SJSA1 (cell line): Measurements from ENCODE around the gene RALY. TPM values are rescaled to one million over a fixed set of nuclear protein-coding genes. Genes with fewer than 3 reads are reported as not detected.

Experiments
- DNase-seq, 2 experiments: peaks; one replicate each; pipeline ENCODE4 v3.0.0-alpha.2; 2015 to 2020; ENCODE audit warnings: low spot score in 2 of 2, low read depth in 1 of 2
- H3K27ac ChIP-seq: fragments of 250-450 bp; sonication (Bioruptor Pico); 2 replicates; pipeline ENCODE4 v1.5.1; 2020; ENCODE audit warnings: mild to moderate bottlenecking, moderate library complexity
- H3K27me3 ChIP-seq: fragments of 250-450 bp; sonication (Bioruptor Pico); replicated peaks from 2 replicates; pipeline ENCODE4 v1.5.1; 2020; ENCODE audit warnings: mild to moderate bottlenecking, moderate library complexity
- H3K36me3 ChIP-seq: fragments of 250-450 bp; sonication (Bioruptor Pico); 2 replicates; pipeline ENCODE4 v1.5.1; 2020; ENCODE audit warnings: mild to moderate bottlenecking
- H3K4me1 ChIP-seq: fragments of 250-450 bp; sonication (Bioruptor Pico); replicated peaks from 2 replicates; pipeline ENCODE4 v1.6.1; 2021; ENCODE audit warnings: mild to moderate bottlenecking
- H3K4me3 ChIP-seq: fragments of 250-450 bp; sonication (Bioruptor Pico); 2 replicates; pipeline ENCODE4 v1.5.1; 2020; ENCODE audit warnings: mild to moderate bottlenecking
- H3K9me3 ChIP-seq: fragments of 250-450 bp; sonication (Bioruptor Pico); replicated peaks from 2 replicates; pipeline ENCODE4 v1.5.1; 2020; ENCODE audit warnings: mild to moderate bottlenecking
- total RNA-seq: library from RNA; depleted of rRNA; stranded (reverse); fragments of >200 nt; shearing (Covaris generic); gene quantifications from 2 replicates; pipeline ENCODE4 v1.2.3, GENCODE V29; 2014

The RALY gene
- total RNA-seq, 1 experiment from 2014 or later, result 160 TPM

- H3K4me3 ChIP-seq, result no peak overlapping the region
- H3K4me1 ChIP-seq, result no peaks in the 10 kb centered on the region
- H3K9me3 ChIP-seq, result no peaks in the 10 kb centered on the region
- no peaks in the 10 kb centered on the region; the same call in 1 of the 2 replicates for H3K36me3 ChIP-seq
- no peak overlapping the region for H3K27ac ChIP-seq
- H3K27me3 ChIP-seq, result no peaks in the 10 kb centered on the region
- DNase-seq, result no peak
These were observed 61.6 kb downstream of the RALY start for GRCh38 chr20:34055290-34055689.

GRCh38 chr20:34058831-34059230 lies 65.1 kb downstream of the RALY start:
- H3K36me3 ChIP-seq, result peaks cover 16% of the 10 kb centered on the region
- no peak for DNase-seq
- no peak overlapping the region for H3K27ac ChIP-seq
- no peaks in the 10 kb centered on the region for H3K27me3 ChIP-seq
- no peaks in the 10 kb centered on the region for H3K9me3 ChIP-seq
- H3K4me1 ChIP-seq, result no peaks in the 10 kb centered on the region
- H3K4me3 ChIP-seq, result no peak overlapping the region

DNA sequence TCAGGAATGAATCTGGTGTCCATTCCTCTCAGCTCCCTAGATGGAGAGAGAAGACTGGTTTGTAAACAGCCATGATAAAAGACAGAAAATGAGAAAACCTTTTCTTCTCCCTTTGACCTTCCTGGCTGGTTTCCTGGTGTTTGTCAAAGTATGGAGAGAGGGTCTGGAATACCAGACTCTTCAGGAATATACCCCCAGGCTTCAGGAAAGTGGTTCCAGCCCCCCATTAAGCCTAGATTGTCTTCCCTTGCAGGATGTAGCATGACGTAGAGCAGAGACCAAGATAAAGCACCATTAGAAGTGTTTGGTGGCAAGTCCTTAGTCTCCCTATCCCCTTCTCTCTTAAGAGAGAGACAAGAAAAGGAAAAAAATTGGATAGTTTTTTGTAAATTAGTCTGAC lies 67.3 kb downstream of the RALY start:
- Histone ChIP-seq H3K4me3 (no peak overlapping the region), H3K9me3 (no peaks in the 10 kb centered on the region), H3K27me3 (no peaks in the 10 kb centered on the region), H3K27ac (no peak overlapping the region), H3K4me1 (no peaks in the 10 kb centered on the region), H3K36me3 (peaks cover 32% of the 10 kb centered on the region)
- DNase-seq, result no peak

DNA sequence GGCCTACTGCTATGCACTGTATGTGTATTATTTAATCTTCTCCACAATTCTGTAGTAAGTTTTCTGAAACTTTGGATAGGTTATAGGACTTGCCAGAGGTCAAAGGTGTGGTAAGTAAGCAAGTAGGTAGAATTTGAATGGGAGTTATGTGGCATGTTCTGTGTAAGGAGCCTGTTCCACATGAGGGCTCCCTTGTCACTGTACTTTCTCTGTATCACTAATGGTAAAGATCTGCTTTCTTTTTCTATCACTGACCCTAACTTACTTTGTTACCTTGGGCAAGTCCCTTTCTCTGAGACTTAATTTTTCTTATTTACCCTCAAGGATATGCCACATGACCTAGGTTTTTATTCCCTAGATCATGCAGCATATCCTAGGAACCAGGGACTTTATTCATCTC lies 68.0 kb downstream of the RALY start:
- DNase-seq, result no peak
- Histone ChIP-seq H3K4me3 (no peak overlapping the region), H3K4me1 (no peaks in the 10 kb centered on the region), H3K27ac (no peak overlapping the region), H3K27me3 (no peaks in the 10 kb centered on the region), H3K9me3 (no peaks in the 10 kb centered on the region), H3K36me3 (peaks cover 32% of the 10 kb centered on the region)

DNA sequence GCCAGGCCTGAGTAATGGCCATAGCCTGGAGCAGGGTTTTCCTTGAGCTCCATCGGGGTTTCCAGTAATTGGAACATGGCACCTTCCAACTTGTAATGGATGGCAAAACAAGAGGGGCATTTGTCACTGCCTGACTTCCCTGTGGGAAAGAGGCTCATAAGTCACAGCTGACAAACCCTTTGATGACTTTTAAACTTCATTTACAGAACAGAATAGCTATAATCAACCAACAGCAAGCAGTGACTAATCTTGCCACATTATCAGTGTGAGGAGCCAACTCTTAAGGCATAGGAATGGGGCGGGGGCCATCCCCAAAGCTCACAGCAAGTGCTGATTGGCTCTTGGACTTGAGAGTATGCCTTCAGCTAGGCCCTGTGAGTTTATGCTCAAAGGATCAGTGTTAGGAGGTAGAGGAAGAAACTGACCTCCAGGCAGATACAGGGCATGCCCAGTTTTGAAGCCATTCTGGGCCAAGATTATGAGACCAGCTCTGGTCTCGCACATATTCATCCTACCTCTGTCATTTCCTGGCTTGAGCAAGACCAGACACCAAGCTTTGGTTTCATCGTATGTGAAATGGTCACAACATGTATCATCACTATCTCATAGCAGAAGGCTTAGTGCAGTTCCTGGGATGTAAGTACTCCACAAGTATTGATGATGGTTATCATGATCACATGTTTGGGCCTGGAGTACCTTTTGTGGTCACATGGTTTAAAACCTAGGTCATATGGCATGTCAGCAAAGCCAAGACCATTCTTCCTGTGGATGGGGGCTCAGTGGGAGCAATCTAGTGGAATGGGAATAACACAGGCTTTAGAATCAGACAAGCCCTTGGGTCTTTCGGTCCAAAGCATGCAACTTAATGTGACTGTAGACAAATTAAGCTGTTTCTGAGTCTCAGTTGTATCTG lies 69.1 kb downstream of the RALY start:
- H3K4me1 ChIP-seq, result no peaks in the 10 kb centered on the region
- no peak overlapping the region for H3K27ac ChIP-seq
- DNase-seq, result no peak

GRCh38 chr20:34064286-34064685 lies 70.6 kb downstream of the RALY start:
- H3K4me1 ChIP-seq, result no peaks in the 10 kb centered on the region
- H3K36me3 ChIP-seq, result peaks cover 32% of the 10 kb centered on the region
- no peaks in the 10 kb centered on the region for H3K27me3 ChIP-seq
- no peak overlapping the region for H3K4me3 ChIP-seq
- H3K9me3 ChIP-seq, result no peaks in the 10 kb centered on the region
- no peak for DNase-seq
- no peak overlapping the region for H3K27ac ChIP-seq

More for the DNA sequence above, 69.1 kb downstream of the RALY start:
- peaks cover 32% of the 10 kb centered on the region for H3K36me3 ChIP-seq
- H3K9me3 ChIP-seq, result no peaks in the 10 kb centered on the region
- H3K4me3 ChIP-seq, result no peak overlapping the region
- no peaks in the 10 kb centered on the region for H3K27me3 ChIP-seq

DNA sequence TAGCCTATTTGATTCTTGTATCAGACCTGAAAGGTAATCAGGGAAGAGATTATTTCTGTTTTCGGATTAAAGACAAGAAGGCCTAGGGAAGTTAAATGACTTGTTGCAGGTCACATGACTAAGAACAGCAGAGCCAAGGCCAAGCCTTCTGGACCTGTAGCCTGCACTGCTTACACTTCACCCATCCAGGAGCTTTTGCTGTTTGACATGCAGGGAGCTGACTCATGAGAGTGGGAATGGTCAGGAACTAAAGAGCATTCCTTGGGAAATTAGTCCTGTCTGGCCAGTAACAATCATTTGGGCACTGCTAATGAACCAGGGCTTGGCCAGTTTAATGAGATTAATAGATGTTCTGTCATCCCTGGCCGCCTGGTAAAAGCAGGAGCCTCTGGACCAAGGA lies 71.5 kb downstream of the RALY start:
- H3K27ac ChIP-seq, result no peak overlapping the region
- no peaks in the 10 kb centered on the region for H3K27me3 ChIP-seq
- no peaks in the 10 kb centered on the region for H3K9me3 ChIP-seq
- no peak for DNase-seq
- H3K4me1 ChIP-seq, result no peaks in the 10 kb centered on the region
- no peak overlapping the region for H3K4me3 ChIP-seq
- H3K36me3 ChIP-seq, result peaks cover 32% of the 10 kb centered on the region

DNA sequence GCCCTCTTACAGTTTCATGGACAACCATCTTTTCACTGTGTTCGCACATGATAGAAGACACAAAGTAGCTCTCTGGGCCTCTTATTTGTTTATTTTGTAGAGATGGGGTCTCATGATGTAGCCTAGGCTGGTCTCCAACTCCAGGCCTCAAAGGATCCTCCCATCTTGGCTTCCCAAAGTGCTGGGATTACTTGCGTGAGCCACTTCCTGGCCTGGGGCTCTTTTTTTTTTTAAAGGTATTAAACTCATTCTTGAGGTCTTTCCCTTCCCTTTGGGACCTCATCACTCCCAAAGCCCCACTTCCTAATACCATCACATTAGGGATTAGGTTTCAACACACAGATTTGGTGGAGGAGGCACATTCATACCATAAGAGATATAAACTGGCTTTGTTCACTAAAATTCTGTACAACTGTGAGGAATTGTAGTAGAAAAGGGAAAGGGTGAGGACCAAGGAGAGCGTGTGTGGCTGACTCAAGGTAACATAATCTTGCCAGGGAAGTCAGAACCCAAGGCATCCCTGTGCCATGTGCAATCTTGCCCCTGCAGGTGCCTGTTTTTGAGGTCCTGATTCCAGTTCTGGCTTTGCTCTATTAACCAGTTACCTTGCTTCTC lies 72.9 kb downstream of the RALY start:
- no peak overlapping the region for H3K4me3 ChIP-seq
- H3K27me3 ChIP-seq, result no peaks in the 10 kb centered on the region
- H3K4me1 ChIP-seq, result no peaks in the 10 kb centered on the region
- no peak for DNase-seq
- no peak overlapping the region for H3K27ac ChIP-seq
- peaks cover 25% of the 10 kb centered on the region for H3K36me3 ChIP-seq
- no peaks in the 10 kb centered on the region for H3K9me3 ChIP-seq

- no peaks in the 10 kb centered on the region for H3K4me1 ChIP-seq
- no peak overlapping the region for H3K27ac ChIP-seq
- no peak for DNase-seq
- H3K9me3 ChIP-seq, result no peaks in the 10 kb centered on the region
- H3K36me3 ChIP-seq, result peaks cover 29% of the 10 kb centered on the region
- H3K27me3 ChIP-seq, result no peaks in the 10 kb centered on the region
- H3K4me3 ChIP-seq, result no peak overlapping the region
These were observed 74.3 kb downstream of the RALY start for GRCh38 chr20:34068001-34068400.

DNA sequence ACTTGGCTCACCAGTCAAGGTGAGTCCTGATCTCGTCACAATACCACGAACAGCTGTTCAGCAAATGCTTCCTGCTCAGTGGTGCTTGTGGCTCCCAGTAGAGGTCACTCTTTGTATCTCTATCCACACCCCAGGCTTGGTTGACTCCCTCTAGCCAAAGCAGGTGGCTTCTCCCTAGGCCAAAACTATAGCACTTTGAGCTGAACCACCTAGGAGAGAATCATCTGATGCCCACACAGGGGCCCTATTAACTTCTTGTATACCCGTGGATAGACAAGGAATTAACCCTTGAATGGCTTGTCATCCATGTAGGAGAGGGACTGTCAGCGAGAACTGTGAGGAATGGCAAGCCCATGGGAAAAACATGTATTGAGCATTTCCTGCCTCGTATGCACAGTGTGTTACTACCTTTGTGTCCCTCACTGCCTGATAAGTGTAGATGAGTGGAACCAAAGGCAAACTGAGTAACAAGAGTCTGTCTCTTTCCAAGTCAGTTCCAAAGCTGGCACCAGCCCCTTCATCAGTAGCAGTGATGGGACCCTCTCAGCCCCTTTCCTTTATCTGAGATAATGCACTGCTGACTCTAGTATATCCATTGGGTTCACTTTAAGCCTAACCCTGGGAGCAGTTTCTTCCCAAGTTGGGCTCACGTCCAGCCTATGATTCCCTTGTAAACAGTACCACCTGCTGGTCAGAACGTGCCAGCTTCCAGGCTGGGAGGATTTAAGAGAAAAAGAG lies 75.8 kb downstream of the RALY start:
- Histone ChIP-seq H3K4me1 (no peaks in the 10 kb centered on the region), H3K4me3 (no peak overlapping the region), H3K27ac (no peak overlapping the region), H3K9me3 (no peaks in the 10 kb centered on the region), H3K36me3 (peaks cover 31% of the 10 kb centered on the region), H3K27me3 (no peaks in the 10 kb centered on the region)
- DNase-seq, result peak; percentile 60 to 80

GRCh38 chr20:34070079-34070439 lies 76.3 kb downstream of the RALY start:
- Histone ChIP-seq H3K27me3 (no peaks in the 10 kb centered on the region), H3K4me3 (no peak overlapping the region), H3K9me3 (no peaks in the 10 kb centered on the region), H3K27ac (no peak overlapping the region), H3K36me3 (peaks cover 31% of the 10 kb centered on the region), H3K4me1 (no peaks in the 10 kb centered on the region)
- no peak for DNase-seq

- no peak for DNase-seq
- H3K27ac ChIP-seq, result no peak overlapping the region
- H3K4me3 ChIP-seq, result no peak overlapping the region
- no peaks in the 10 kb centered on the region for H3K4me1 ChIP-seq
- peaks cover 31% of the 10 kb centered on the region for H3K36me3 ChIP-seq
- H3K27me3 ChIP-seq, result no peaks in the 10 kb centered on the region
- H3K9me3 ChIP-seq, result no peaks in the 10 kb centered on the region
These were observed 77.1 kb downstream of the RALY start for GRCh38 chr20:34070859-34071258.

DNA sequence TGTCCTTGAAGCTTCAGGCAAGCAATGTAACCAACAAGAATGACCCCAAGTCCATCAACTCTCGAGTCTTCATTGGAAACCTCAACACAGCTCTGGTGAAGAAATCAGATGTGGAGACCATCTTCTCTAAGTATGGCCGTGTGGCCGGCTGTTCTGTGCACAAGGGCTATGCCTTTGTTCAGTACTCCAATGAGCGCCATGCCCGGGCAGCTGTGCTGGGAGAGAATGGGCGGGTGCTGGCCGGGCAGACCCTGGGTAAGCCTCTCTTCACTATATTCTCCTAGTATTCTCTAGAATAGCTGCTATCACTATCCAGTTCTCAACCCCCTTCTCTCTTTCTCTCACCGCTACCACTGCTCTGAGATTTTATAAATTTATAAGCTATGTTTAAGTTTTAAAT lies 78.4 kb downstream of the RALY start:
- H3K36me3 ChIP-seq, result peaks cover 43% of the 10 kb centered on the region
- H3K4me3 ChIP-seq, result no peak overlapping the region
- no peaks in the 10 kb centered on the region for H3K27me3 ChIP-seq
- H3K4me1 ChIP-seq, result no peaks in the 10 kb centered on the region
- no peak for DNase-seq
- no peak overlapping the region for H3K27ac ChIP-seq
- no peaks in the 10 kb centered on the region for H3K9me3 ChIP-seq

GRCh38 chr20:34072778-34073177 lies 79.1 kb downstream of the RALY start:
- no peak for DNase-seq
- no peaks in the 10 kb centered on the region for H3K4me1 ChIP-seq
- no peaks in the 10 kb centered on the region for H3K27me3 ChIP-seq
- no peak overlapping the region for H3K27ac ChIP-seq
- peaks cover 50% of the 10 kb centered on the region for H3K36me3 ChIP-seq
- no peaks in the 10 kb centered on the region for H3K9me3 ChIP-seq
- H3K4me3 ChIP-seq, result no peak overlapping the region
